Neural cell (in vitro differentiated cells): ENCODE measurements around the gene SLC2A13. TPM values are rescaled to one million over a fixed set of nuclear protein-coding genes. Genes with fewer than 3 reads are reported as not detected.

Source experiments
- H2AFZ ChIP-seq: fragments of 200-600, 300-800 bp; sonication (generic), shearing (Covaris generic); 2 replicates; pipeline ENCODE4 v1.6.0; 2014; ENCODE audit warnings: low read depth, mild to moderate bottlenecking, antibody characterized with exemption, low read length, moderate library complexity
- H3F3A ChIP-seq: fragments of 200-600 bp; shearing (Covaris generic); 2 replicates; pipeline ENCODE4 v1.6.1; 2016; ENCODE audit warnings: mild to moderate bottlenecking, moderate library complexity, mixed read lengths, antibody characterized with exemption, low read length; ENCODE audit not compliant: insufficient read depth, poor library complexity, severe bottlenecking
- H3K27ac ChIP-seq: fragments of 200-600, 300-800 bp; sonication (generic), shearing (Covaris generic); 2 replicates; pipeline ENCODE4 v1.5.1; 2014; ENCODE audit warnings: mild to moderate bottlenecking, low read length, moderate library complexity
- H3K27me3 ChIP-seq: fragments of 300-800, 200-600 bp; sonication (generic), shearing (Covaris generic); 2 replicates; pipeline ENCODE4 v1.6.0; 2014; ENCODE audit warnings: mild to moderate bottlenecking, low read depth, low read length, moderate library complexity; ENCODE audit not compliant: insufficient read depth
- H3K36me3 ChIP-seq: fragments of 300-800, 200-600 bp; sonication (generic), shearing (Covaris generic); 2 replicates; pipeline ENCODE4 v1.5.1; 2014; ENCODE audit warnings: mild to moderate bottlenecking, antibody characterized with exemption, low read length, moderate library complexity; ENCODE audit not compliant: insufficient read depth
- H3K4me2 ChIP-seq: fragments of 300-800, 200-600 bp; sonication (generic), shearing (Covaris generic); 2 replicates; pipeline ENCODE4 v1.6.0; 2014; ENCODE audit warnings: mild to moderate bottlenecking, low read length
- H3K4me3 ChIP-seq: fragments of 300-800, 200-600 bp; sonication (generic), shearing (Covaris generic); 2 replicates; pipeline ENCODE4 v1.5.1; 2014; ENCODE audit warnings: mild to moderate bottlenecking, low read length, moderate library complexity
- H3K79me2 ChIP-seq: fragments of 200-600 bp; shearing (Covaris generic); replicated peaks from 2 replicates; pipeline ENCODE4 v1.6.0; 2014; ENCODE audit warnings: mild to moderate bottlenecking, low read length, moderate library complexity; ENCODE audit not compliant: insufficient read depth
- H3K9ac ChIP-seq: fragments of 300-800, 200-600 bp; sonication (generic), shearing (Covaris generic); 2 replicates; pipeline ENCODE4 v1.6.1; 2016; ENCODE audit warnings: mild to moderate bottlenecking, low read length, mixed read lengths
- H3K9me2 ChIP-seq: fragments of 200-600 bp; shearing (Covaris generic); 2 replicates; pipeline ENCODE4 v1.6.1; 2016; ENCODE audit warnings: mild to moderate bottlenecking, low read length, mixed read lengths; ENCODE audit not compliant: insufficient read depth
- H3K9me3 ChIP-seq: fragments of 200-600, 300-800 bp; sonication (generic), shearing (Covaris generic); 2 replicates; pipeline ENCODE4 v1.6.1; 2016; ENCODE audit warnings: mild to moderate bottlenecking, mixed run types, low read length, moderate library complexity, mixed read lengths
- H4K20me1 ChIP-seq: fragments of 200-600 bp; shearing (Covaris generic); 2 replicates; pipeline ENCODE4 v1.6.1; 2016; ENCODE audit warnings: mild to moderate bottlenecking, mixed run types; ENCODE audit not compliant: insufficient read depth
- EP300 ChIP-seq: fragments of 450-650 bp; conservative IDR thresholded peaks from 2 replicates; pipeline ENCODE4 v1.6.1; 2014; ENCODE audit warnings: antibody characterized with exemption, mild to moderate bottlenecking, moderate library complexity; ENCODE audit not compliant: poor library complexity, severe bottlenecking
- EZH2 ChIP-seq: fragments of 200-600, 300-800 bp; shearing (Covaris generic), sonication (generic); IDR thresholded peaks from 2 replicates; pipeline ENCODE4 v1.6.1; 2014; ENCODE audit warnings: antibody characterized with exemption, low read length, borderline replicate concordance, mild to moderate bottlenecking; ENCODE audit not compliant: insufficient read depth, poor library complexity, severe bottlenecking
- MXI1 ChIP-seq: fragments of 450-650 bp; conservative IDR thresholded peaks from 2 replicates; pipeline ENCODE4 v1.6.1; 2014; ENCODE audit warnings: antibody characterized with exemption, mild to moderate bottlenecking; ENCODE audit not compliant: poor library complexity, severe bottlenecking
- POLR2AphosphoS5 ChIP-seq: IDR thresholded peaks from 2 replicates; pipeline ENCODE4 v1.6.1; 2012
- RAD21 ChIP-seq: fragments of 450-650 bp; conservative IDR thresholded peaks from 2 replicates; pipeline ENCODE4 v1.6.1; 2014; ENCODE audit warnings: antibody characterized with exemption, mild to moderate bottlenecking, moderate library complexity
- REST ChIP-seq: IDR thresholded peaks from 2 replicates; pipeline ENCODE4 v1.6.1; 2012; ENCODE audit warnings: borderline replicate concordance
- SMC3 ChIP-seq: fragments of 450-650 bp; conservative IDR thresholded peaks from 2 replicates; pipeline ENCODE4 v1.6.1; 2014; ENCODE audit warnings: antibody characterized with exemption, mild to moderate bottlenecking, moderate library complexity; ENCODE audit not compliant: poor library complexity
- TAF1 ChIP-seq: IDR thresholded peaks from 2 replicates; pipeline ENCODE4 v1.6.1; 2012; ENCODE audit warnings: low read depth
- polyA plus RNA-seq: library from polyadenylated mRNA; depleted of rRNA; stranded (reverse); fragments of >200 nt; gene quantifications from 2 replicates; pipeline ENCODE4 v1.2.3, GENCODE V29; 2014
- TF ChIP-seq, protein P1 (sequence below): fragments of 450-650 bp; IDR thresholded peaks from 2 replicates; pipeline ENCODE4 v1.5.1; 2014; ENCODE audit warnings: antibody characterized with exemption, mild to moderate bottlenecking, moderate library complexity; ENCODE audit not compliant: poor library complexity, severe bottlenecking

Gene SLC2A13
- polyA plus RNA-seq, 1 donor from 2014 or later = 10.7 TPM

DNA sequence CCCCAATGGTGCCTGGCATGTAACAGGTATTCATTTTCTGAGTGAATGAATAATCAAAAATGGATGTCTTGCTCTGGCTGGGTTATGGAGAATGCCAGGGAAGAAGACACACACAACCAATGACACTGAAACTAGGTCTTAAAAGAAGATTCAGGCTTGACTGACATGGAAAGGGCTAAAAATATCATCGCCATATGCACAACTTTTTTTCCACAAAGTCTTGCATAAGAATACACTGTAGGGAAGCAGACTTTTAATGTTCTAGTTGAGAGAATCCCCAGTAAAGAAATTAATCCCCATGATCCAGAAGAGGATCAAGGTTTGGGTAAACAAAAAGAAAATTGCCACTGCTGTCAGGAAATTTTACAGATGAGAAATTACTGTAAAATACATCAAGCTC is 116.4 kb downstream of the SLC2A13 start:
- Histone ChIP-seq H3K27me3 (no peaks in the 10 kb centered on the region), H4K20me1 (no peaks in the 10 kb centered on the region), H3K4me2 (no peak overlapping the region), H3K79me2 (no peaks in the 10 kb centered on the region), H3K9me2 (no peaks in the 10 kb centered on the region), H3K9me3 (no peaks in the 10 kb centered on the region), H3K27ac (no peak overlapping the region), H3F3A (no peaks in the 10 kb centered on the region), H3K4me3 (no peak overlapping the region), H3K36me3 (no peaks in the 10 kb centered on the region), H3K9ac (no peak overlapping the region), H2AFZ (no peak overlapping the region)
- TF ChIP-seq TAF1 = no peak
- no peak for TF ChIP-seq SMC3

- no peaks in the 10 kb centered on the region for H3K79me2 ChIP-seq
- H3K9me3 ChIP-seq = no peaks in the 10 kb centered on the region
- no peaks in the 10 kb centered on the region for H4K20me1 ChIP-seq
- no peak overlapping the region for H2AFZ ChIP-seq
- H3K4me2 ChIP-seq = no peak overlapping the region
- no peak overlapping the region for H3K9ac ChIP-seq
- H3K27ac ChIP-seq = no peak overlapping the region
- TF ChIP-seq MXI1 (no peak), POLR2AphosphoS5 (no peak), TAF1 (no peak), EP300 (no peak), EZH2 (no peak), SMC3 (no peak), RAD21 (no peak), REST (no peak)
- TF ChIP-seq, protein P1, sequence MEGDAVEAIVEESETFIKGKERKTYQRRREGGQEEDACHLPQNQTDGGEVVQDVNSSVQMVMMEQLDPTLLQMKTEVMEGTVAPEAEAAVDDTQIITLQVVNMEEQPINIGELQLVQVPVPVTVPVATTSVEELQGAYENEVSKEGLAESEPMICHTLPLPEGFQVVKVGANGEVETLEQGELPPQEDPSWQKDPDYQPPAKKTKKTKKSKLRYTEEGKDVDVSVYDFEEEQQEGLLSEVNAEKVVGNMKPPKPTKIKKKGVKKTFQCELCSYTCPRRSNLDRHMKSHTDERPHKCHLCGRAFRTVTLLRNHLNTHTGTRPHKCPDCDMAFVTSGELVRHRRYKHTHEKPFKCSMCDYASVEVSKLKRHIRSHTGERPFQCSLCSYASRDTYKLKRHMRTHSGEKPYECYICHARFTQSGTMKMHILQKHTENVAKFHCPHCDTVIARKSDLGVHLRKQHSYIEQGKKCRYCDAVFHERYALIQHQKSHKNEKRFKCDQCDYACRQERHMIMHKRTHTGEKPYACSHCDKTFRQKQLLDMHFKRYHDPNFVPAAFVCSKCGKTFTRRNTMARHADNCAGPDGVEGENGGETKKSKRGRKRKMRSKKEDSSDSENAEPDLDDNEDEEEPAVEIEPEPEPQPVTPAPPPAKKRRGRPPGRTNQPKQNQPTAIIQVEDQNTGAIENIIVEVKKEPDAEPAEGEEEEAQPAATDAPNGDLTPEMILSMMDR = no peak
- no peaks in the 10 kb centered on the region for H3F3A ChIP-seq
- H3K36me3 ChIP-seq = no peaks in the 10 kb centered on the region
- H3K9me2 ChIP-seq = no peaks in the 10 kb centered on the region
- H3K27me3 ChIP-seq = no peaks in the 10 kb centered on the region
- no peak overlapping the region for H3K4me3 ChIP-seq
Observed at GRCh38 chr12:39988574-39988973, 117.3 kb downstream of the SLC2A13 start.

- no peak overlapping the region for H3K27ac ChIP-seq
- no peak overlapping the region for H3K4me2 ChIP-seq
- no peak overlapping the region for H3K4me3 ChIP-seq
- no peaks in the 10 kb centered on the region for H4K20me1 ChIP-seq
- H3K9me3 ChIP-seq = no peaks in the 10 kb centered on the region
- no peak overlapping the region for H3K9ac ChIP-seq
- no peaks in the 10 kb centered on the region for H3K79me2 ChIP-seq
- H2AFZ ChIP-seq = no peak overlapping the region
- H3K9me2 ChIP-seq = no peaks in the 10 kb centered on the region
- no peaks in the 10 kb centered on the region for H3K27me3 ChIP-seq
- no peak for TF ChIP-seq MXI1
- TF ChIP-seq TAF1 = no peak
- TF ChIP-seq RAD21 = no peak
- TF ChIP-seq POLR2AphosphoS5 = no peak
- TF ChIP-seq, protein P1 = no peak
- no peak for TF ChIP-seq EP300
- TF ChIP-seq SMC3 = no peak
- TF ChIP-seq EZH2 = no peak
- TF ChIP-seq REST = no peak
- no peaks in the 10 kb centered on the region for H3F3A ChIP-seq
- H3K36me3 ChIP-seq = no peaks in the 10 kb centered on the region
Observed at GRCh38 chr12:39986674-39987073, 119.2 kb downstream of the SLC2A13 start.
